Left hindlimb (tissue), 1 donor: ENCODE measurements around the gene NEK9.
"Not testable (repeated sequence)": the region's sequence is repeated elsewhere in the genome, so short reads cannot be mapped to it uniquely, and the experiment has no call there.

Experiments
- DNase-seq: peaks from one replicate; pipeline ENCODE4 v3.0.0-alpha.2; 2018

The NEK9 gene

GRCh38 chr14:75098682-75099081 is 28.2 kb downstream of the NEK9 start:
- DNase-seq: no peak

GRCh38 chr14:75098212-75098611 is 28.6 kb downstream of the NEK9 start:
- no peak for DNase-seq

GRCh38 chr14:75096959-75097358 is 29.9 kb downstream of the NEK9 start:
- no peak for DNase-seq

GRCh38 chr14:75095690-75096089 is 31.2 kb downstream of the NEK9 start:
- no peak for DNase-seq

- no peak for DNase-seq
Measured at GRCh38 chr14:75094896-75095295, 32.0 kb downstream of the NEK9 start.

- no peak for DNase-seq
Measured at GRCh38 chr14:75092698-75093097, 34.1 kb downstream of the NEK9 start.

- no peak for DNase-seq
Measured at GRCh38 chr14:75091251-75091650, 35.6 kb downstream of the NEK9 start.

- DNase-seq: no peak
Measured at GRCh38 chr14:75090353-75090752, 36.5 kb downstream of the NEK9 start.

GRCh38 chr14:75088566-75089373 is 38.1 kb downstream of the NEK9 start:
- peak; percentile 38 for DNase-seq

GRCh38 chr14:75088153-75088552 is 38.7 kb downstream of the NEK9 start:
- DNase-seq: no peak

GRCh38 chr14:75084513-75084912 is 42.3 kb downstream of the NEK9 start:
- no peak for DNase-seq

GRCh38 chr14:75083271-75083670 is 43.6 kb downstream of the NEK9 start:
- DNase-seq: no peak

- no peak for DNase-seq
Measured at GRCh38 chr14:75081660-75082229, 45.1 kb downstream of the NEK9 start.

GRCh38 chr14:75079521-75079920 is 47.3 kb downstream of the NEK9 start:
- no peak for DNase-seq

- DNase-seq: no peak
Measured at GRCh38 chr14:75077794-75078193, 49.1 kb downstream of the NEK9 start.

GRCh38 chr14:75070383-75070782 is 56.5 kb downstream of the NEK9 start:
- peak; percentile 71 for DNase-seq

- no peak for DNase-seq
Measured at GRCh38 chr14:75069811-75070145, 57.1 kb downstream of the NEK9 start.

GRCh38 chr14:75069121-75069810 is 57.6 kb downstream of the NEK9 start, which contains the start of gene ZC2HC1C:
TSS of gene ZC2HC1C (plus strand) at chr14:75069641. CDS start at chr14:75070574, 933 bp downstream.
- peak; percentile 95 for DNase-seq

- no peak for DNase-seq
Measured at GRCh38 chr14:75068294-75069120, 58.3 kb downstream of the NEK9 start.

- DNase-seq: not testable (repeated sequence)
Measured at GRCh38 chr14:75067765-75068164, 59.1 kb downstream of the NEK9 start.

- no peak for DNase-seq
Measured at GRCh38 chr14:75067212-75067611, 59.6 kb downstream of the NEK9 start.

- no peak for DNase-seq
Measured at GRCh38 chr14:75066691-75067090, 60.2 kb downstream of the NEK9 start.

- no peak for DNase-seq
Measured at GRCh38 chr14:75064205-75064567, 62.7 kb downstream of the NEK9 start.
